ENCODE data around the gene ASH1L. TPM values are rescaled to one million over a fixed set of nuclear protein-coding genes. Genes with fewer than 3 reads are reported as not detected.
"Not testable (repeated sequence)": the region's sequence is repeated elsewhere in the genome, so short reads cannot be mapped to it uniquely, and the experiment has no call there.

ASH1L gene
- total RNA-seq, 5 donors from 2014 or later (not counting 1 experiment from before 2014, with no cell fraction given): 78.0 to 105 (median 81.1) TPM

DNA sequence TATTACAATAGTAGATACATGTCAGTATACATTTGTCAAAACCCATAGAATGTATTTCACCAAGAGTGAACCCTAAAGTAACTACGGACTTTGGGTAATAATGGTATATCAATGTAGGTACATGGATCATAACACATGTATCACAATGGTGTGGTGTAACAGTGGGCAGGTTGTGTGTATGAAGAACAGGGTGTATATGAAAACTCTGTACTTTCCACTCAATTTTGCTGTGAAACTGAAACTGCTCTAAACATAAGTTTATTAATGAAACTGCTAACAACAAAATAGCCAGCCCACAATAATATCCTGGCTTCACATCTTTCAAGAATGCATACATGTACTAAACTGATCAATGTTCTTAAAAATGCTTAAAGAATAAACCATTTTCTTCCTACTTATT lies 151.7 kb downstream of the ASH1L start:
- no peaks in the 10 kb centered on the region for H3K27me3 ChIP-seq (replicated peaks in 1 of 2; ENCODE audit: control insufficient read depth in 2 of 2, extremely low read depth in 1 of 2, insufficient read depth in 2 of 2, low read length in 1 of 2)
- no peak overlapping the region for H3K4me3 Mint-ChIP-seq
- no peak overlapping the region for H3K27ac ChIP-seq (ENCODE audit: low read length)
- peaks cover 0 to 5% (median 0%) of the 10 kb centered on the region in 3 donors for H3K4me1 Mint-ChIP-seq
- 100% methylated on average over 1 of the region's 1 CpG for WGBS (ENCODE audit: insufficient coverage)
- H3K9me3 ChIP-seq: no peaks in the 10 kb centered on the region
- POLR2A ChIA-PET: interaction anchor here in 1 of 2 donors (0.6 kb wide), 1 partner anchor 94 kb away, joined by 3 read pairs; no protein-coding TSS in a partner anchor
- H3K36me3 ChIP-seq (ENCODE audit: control insufficient read depth in 2 of 2, extremely low read depth in 1 of 2, insufficient read depth in 1 of 2, low read length in 1 of 2): peaks cover 2 to 25% of the 10 kb centered on the region in 2 donors
- no peaks in the 10 kb centered on the region for H3K27me3 Mint-ChIP-seq
- H3K4me1 ChIP-seq (ENCODE audit: control insufficient read depth in 1 of 2, extremely low read depth in 1 of 2, insufficient read depth in 2 of 2, low read length in 2 of 2): no peaks in the 10 kb centered on the region
- CTCF ChIA-PET: no interaction called here
- no peak overlapping the region for H3K4me3 ChIP-seq (ENCODE audit: control insufficient read depth in 1 of 2, extremely low read depth in 1 of 2, low read length in 1 of 2)
- ATAC-seq (replicated peaks in 1 of 4) (no peak), DNase-seq (no peak)
- no peaks in the 10 kb centered on the region for H3K9me3 Mint-ChIP-seq
- no peak overlapping the region for H3K27ac Mint-ChIP-seq
- peaks cover 28% of the 10 kb centered on the region for H3K36me3 Mint-ChIP-seq

DNA sequence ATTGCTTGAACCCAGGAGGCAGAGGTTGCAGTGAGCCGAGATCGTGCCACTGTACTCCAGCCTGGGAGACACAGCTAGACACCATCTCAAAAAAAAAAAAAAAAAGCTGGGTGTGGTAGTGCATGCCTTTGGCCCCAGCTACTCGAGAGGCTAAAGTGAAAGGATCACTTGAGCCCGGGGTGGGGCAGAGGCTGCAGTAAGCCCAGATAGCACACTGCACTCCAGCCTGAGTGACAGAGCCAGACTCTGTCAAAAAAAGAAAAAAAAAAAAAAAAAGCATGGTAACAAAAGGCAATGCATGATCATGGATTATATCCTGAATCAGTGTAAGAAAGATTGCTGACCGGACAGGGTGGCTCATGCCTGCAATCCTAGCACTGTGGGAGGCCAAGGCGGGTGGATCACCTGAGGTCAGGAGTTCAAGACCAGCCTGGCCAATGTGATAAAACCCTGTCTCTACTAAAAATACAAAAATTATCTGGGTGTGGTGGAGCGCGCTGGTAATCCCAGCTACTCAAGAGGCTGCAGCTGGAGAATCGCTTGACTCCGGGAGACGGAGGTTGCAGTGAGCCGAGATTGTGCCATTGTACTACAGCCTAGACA lies 165.6 kb downstream of the ASH1L start:
- Mint-ChIP-seq H3K36me3 (peaks cover 40% of the 10 kb centered on the region), H3K9me3 (no peaks in the 10 kb centered on the region), H3K4me1 (no peaks in the 10 kb centered on the region), H3K4me3 (no peak overlapping the region), H3K27ac (no peak overlapping the region), H3K27me3 (no peaks in the 10 kb centered on the region)
- H3K4me3 ChIP-seq (ENCODE audit: control insufficient read depth in 1 of 2, extremely low read depth in 1 of 2, low read length in 1 of 2): no peak overlapping the region
- no peaks in the 10 kb centered on the region for H3K9me3 ChIP-seq
- ATAC-seq (replicated peaks in 1 of 4): no peak
- H3K27me3 ChIP-seq (replicated peaks in 1 of 2; ENCODE audit: control insufficient read depth in 2 of 2, extremely low read depth in 1 of 2, insufficient read depth in 2 of 2, low read length in 1 of 2): no peaks in the 10 kb centered on the region
- no peak overlapping the region for H3K27ac ChIP-seq (ENCODE audit: low read length)
- H3K4me1 ChIP-seq (ENCODE audit: control insufficient read depth in 1 of 2, extremely low read depth in 1 of 2, insufficient read depth in 2 of 2, low read length in 2 of 2): no peaks in the 10 kb centered on the region
- peaks cover 3 to 58% of the 10 kb centered on the region in 2 donors for H3K36me3 ChIP-seq (ENCODE audit: control insufficient read depth in 2 of 2, extremely low read depth in 1 of 2, insufficient read depth in 1 of 2, low read length in 1 of 2)
- POLR2A ChIA-PET: no interaction called here
- CTCF ChIA-PET: no interaction called here
- DNase-seq: no peak
- WGBS (ENCODE audit: insufficient coverage): 96% methylated on average over 4 of the region's 12 CpGs

DNA sequence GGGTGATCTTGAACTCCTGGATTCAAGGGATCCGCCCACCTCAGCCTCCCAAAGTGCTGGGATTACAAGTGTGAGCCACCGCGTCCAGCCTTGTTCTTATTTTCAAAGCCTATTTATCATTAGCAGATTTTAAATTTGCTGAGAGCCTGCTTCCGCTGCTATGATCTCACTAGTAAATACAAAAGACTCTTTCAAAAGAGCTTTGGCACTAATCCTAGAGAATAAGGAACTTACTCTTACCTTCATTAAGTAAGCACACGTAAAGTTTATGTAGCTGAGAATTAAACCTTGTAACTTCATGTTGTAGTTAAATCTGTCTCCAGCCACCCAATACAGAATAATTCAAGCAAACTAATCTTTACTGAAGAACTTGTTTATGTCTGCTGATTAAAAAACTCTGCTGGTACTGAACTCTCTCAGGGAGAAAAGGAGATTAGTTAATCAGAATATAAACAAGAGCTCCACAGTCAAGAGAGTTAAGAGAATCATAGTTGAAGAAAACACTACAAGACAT lies 169.6 kb downstream of the ASH1L start:
- WGBS (ENCODE audit: insufficient coverage): 100% methylated on average over 2 of the region's 5 CpGs

DNA sequence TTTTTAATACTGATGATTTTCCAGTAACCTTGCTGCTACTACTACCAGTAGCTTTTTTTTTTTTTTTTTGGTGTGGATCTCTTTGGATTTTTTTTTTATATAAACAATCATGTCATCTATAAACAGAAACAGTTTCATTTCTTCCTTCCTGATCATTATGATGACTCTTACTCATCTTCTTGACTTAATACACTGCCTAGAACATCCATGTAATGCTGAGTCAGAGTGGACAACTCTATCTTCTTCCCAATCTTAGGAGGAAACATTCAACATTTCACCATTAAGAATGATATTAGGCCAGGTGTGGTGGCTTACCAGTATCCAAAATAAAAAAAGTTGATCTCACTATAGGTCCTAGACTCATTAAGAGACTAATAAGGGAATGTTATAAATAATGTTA lies 172.8 kb downstream of the ASH1L start:
- POLR2A ChIA-PET: interaction anchor here in 1 of 2 donors (0.6 kb wide), 1 partner anchor 141 kb away, joined by 3 read pairs; no protein-coding TSS in a partner anchor
- no peak overlapping the region for H3K27ac ChIP-seq (ENCODE audit: low read length)
- H3K27me3 ChIP-seq (replicated peaks in 1 of 2; ENCODE audit: control insufficient read depth in 2 of 2, extremely low read depth in 1 of 2, insufficient read depth in 2 of 2, low read length in 1 of 2): no peaks in the 10 kb centered on the region
- no peak overlapping the region for H3K4me3 ChIP-seq (ENCODE audit: control insufficient read depth in 1 of 2, extremely low read depth in 1 of 2, low read length in 1 of 2)
- Mint-ChIP-seq H3K9me3 (no peaks in the 10 kb centered on the region), H3K4me3 (no peak overlapping the region), H3K27ac (no peak overlapping the region), H3K36me3 (peaks cover 41% of the 10 kb centered on the region), H3K4me1 (no peaks in the 10 kb centered on the region), H3K27me3 (no peaks in the 10 kb centered on the region)
- no peaks in the 10 kb centered on the region for H3K4me1 ChIP-seq (ENCODE audit: control insufficient read depth in 1 of 2, extremely low read depth in 1 of 2, insufficient read depth in 2 of 2, low read length in 2 of 2)
- ATAC-seq (replicated peaks in 1 of 4) (no peak), DNase-seq (no peak)
- H3K9me3 ChIP-seq: no peaks in the 10 kb centered on the region
- H3K36me3 ChIP-seq (ENCODE audit: control insufficient read depth in 2 of 2, extremely low read depth in 1 of 2, insufficient read depth in 1 of 2, low read length in 1 of 2): peaks cover 12 to 43% of the 10 kb centered on the region in 2 donors
- CTCF ChIA-PET: no interaction called here

More for the DNA sequence above, 169.6 kb downstream of the ASH1L start:
- ChIA-PET POLR2A (no interaction called here), CTCF (interaction anchor here in 1 of 2 donors (0.7 kb wide), 1 partner anchor 69 kb away, joined by 3 read pairs; no protein-coding TSS in a partner anchor)
- Mint-ChIP-seq H3K4me1 (no peaks in the 10 kb centered on the region), H3K4me3 (no peak overlapping the region), H3K27ac (no peak overlapping the region), H3K36me3 (peaks cover 40% of the 10 kb centered on the region), H3K27me3 (no peaks in the 10 kb centered on the region), H3K9me3 (no peaks in the 10 kb centered on the region)
- ATAC-seq (replicated peaks in 1 of 4): no peak
- no peak for DNase-seq
- no peaks in the 10 kb centered on the region for H3K9me3 ChIP-seq
- no peaks in the 10 kb centered on the region for H3K27me3 ChIP-seq (replicated peaks in 1 of 2; ENCODE audit: control insufficient read depth in 2 of 2, extremely low read depth in 1 of 2, insufficient read depth in 2 of 2, low read length in 1 of 2)
- H3K4me3 ChIP-seq (ENCODE audit: control insufficient read depth in 1 of 2, extremely low read depth in 1 of 2, low read length in 1 of 2): no peak overlapping the region
- H3K4me1 ChIP-seq (ENCODE audit: control insufficient read depth in 1 of 2, extremely low read depth in 1 of 2, insufficient read depth in 2 of 2, low read length in 2 of 2): no peaks in the 10 kb centered on the region
- peaks cover 5 to 58% of the 10 kb centered on the region in 2 donors for H3K36me3 ChIP-seq (ENCODE audit: control insufficient read depth in 2 of 2, extremely low read depth in 1 of 2, insufficient read depth in 1 of 2, low read length in 1 of 2)
- H3K27ac ChIP-seq (ENCODE audit: low read length): no peak overlapping the region

DNA sequence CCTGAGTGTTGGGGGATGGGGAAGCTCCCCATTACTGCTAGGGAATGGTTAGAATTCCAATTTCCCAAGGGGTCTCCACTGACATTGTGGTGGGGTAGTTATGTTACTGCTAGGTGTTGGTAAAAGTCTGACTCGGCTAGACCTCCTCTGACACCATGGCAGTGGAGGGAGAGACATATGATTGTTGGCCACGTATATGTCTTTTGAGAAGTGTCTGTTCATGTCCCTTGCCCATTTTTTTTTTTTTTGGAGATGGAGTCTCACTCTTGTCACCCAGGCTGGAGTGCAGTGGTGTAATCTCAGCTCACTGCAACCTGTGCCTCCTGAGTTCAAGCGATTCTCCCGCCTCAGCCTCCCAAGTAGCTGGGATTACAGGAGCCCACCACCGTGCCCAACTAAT lies 176.8 kb downstream of the ASH1L start:
- H3K4me1 ChIP-seq (ENCODE audit: control insufficient read depth in 1 of 2, extremely low read depth in 1 of 2, insufficient read depth in 2 of 2, low read length in 2 of 2); H3K4me3 Mint-ChIP-seq; H3K27ac Mint-ChIP-seq; H3K4me1 Mint-ChIP-seq; ATAC-seq (replicated peaks in 1 of 4); DNase-seq; H3K27me3 Mint-ChIP-seq; H3K9me3 ChIP-seq; H3K27ac ChIP-seq (ENCODE audit: low read length); H3K4me3 ChIP-seq (ENCODE audit: control insufficient read depth in 1 of 2, extremely low read depth in 1 of 2, low read length in 1 of 2); H3K9me3 Mint-ChIP-seq; POLR2A ChIA-PET; H3K27me3 ChIP-seq (replicated peaks in 1 of 2; ENCODE audit: control insufficient read depth in 2 of 2, extremely low read depth in 1 of 2, insufficient read depth in 2 of 2, low read length in 1 of 2): not testable (repeated sequence)
- CTCF ChIA-PET: interaction anchor here in 1 of 2 donors (0.5 kb wide), 1 partner anchor 14 kb away, joined by 3 read pairs; no protein-coding TSS in a partner anchor
- H3K36me3 Mint-ChIP-seq: peaks cover 32% of the 10 kb centered on the region
- 100% methylated on average over 4 of the region's 5 CpGs for WGBS (ENCODE audit: insufficient coverage)
- peaks cover 20 to 21% of the 10 kb centered on the region in 2 donors for H3K36me3 ChIP-seq (ENCODE audit: control insufficient read depth in 2 of 2, extremely low read depth in 1 of 2, insufficient read depth in 1 of 2, low read length in 1 of 2)

DNA sequence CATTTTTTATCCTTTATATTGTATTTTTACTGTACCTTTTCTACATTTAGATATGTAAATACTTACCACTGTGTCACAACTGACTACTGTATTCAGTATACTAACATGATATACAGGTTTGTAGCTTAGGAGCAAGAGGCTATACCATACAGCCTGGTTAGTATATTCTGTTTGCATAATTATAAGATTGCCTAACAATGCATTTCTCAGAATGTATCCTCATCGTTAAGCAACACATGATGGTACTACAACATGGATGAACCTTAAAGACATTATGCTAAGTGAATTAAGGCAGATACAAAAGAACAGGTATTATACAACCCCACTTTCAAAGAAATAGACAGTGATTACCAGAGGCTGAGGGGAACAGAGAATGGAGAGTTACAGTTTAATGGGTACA lies 179.2 kb downstream of the ASH1L start:
- no peaks in the 10 kb centered on the region for H3K9me3 Mint-ChIP-seq
- Histone ChIP-seq H3K27me3 (replicated peaks in 1 of 2; ENCODE audit: control insufficient read depth in 2 of 2, extremely low read depth in 1 of 2, insufficient read depth in 2 of 2, low read length in 1 of 2) (no peaks in the 10 kb centered on the region), H3K4me3 (ENCODE audit: control insufficient read depth in 1 of 2, extremely low read depth in 1 of 2, low read length in 1 of 2) (no peak overlapping the region), H3K27ac (ENCODE audit: low read length) (no peak overlapping the region), H3K4me1 (ENCODE audit: control insufficient read depth in 1 of 2, extremely low read depth in 1 of 2, insufficient read depth in 2 of 2, low read length in 2 of 2) (no peaks in the 10 kb centered on the region), H3K9me3 (no peaks in the 10 kb centered on the region), H3K36me3 (ENCODE audit: control insufficient read depth in 2 of 2, extremely low read depth in 1 of 2, insufficient read depth in 1 of 2, low read length in 1 of 2) (peaks cover 20 to 24% of the 10 kb centered on the region in 2 donors)
- peaks cover 32% of the 10 kb centered on the region for H3K36me3 Mint-ChIP-seq
- no peak for ATAC-seq (replicated peaks in 1 of 4)
- no peak overlapping the region for H3K4me3 Mint-ChIP-seq
- H3K4me1 Mint-ChIP-seq: peaks cover 6 to 9% (median 8%) of the 10 kb centered on the region in 3 donors
- WGBS (ENCODE audit: insufficient coverage): no CpG with 5 or more reads among the region's 1 CpG
- ChIA-PET POLR2A (interaction anchor here in 1 of 2 donors (0.6 kb wide), 1 partner anchor 593 kb away, joined by 4 read pairs; no protein-coding TSS in a partner anchor), CTCF (no interaction called here)
- no peaks in the 10 kb centered on the region for H3K27me3 Mint-ChIP-seq
- DNase-seq: no peak
- no peak overlapping the region for H3K27ac Mint-ChIP-seq
